GM12878 (cell line): ENCODE data around the gene MYOCOS. TPM values are rescaled to one million over a fixed set of nuclear protein-coding genes. Genes with fewer than 3 reads are reported as not detected.

Experiments used
- ATAC-seq: fragments of 200-7000 bp; cut with Tn5 transposase; 3 replicates; pipeline ENCODE4 v1.9.1; 2020; ENCODE audit warnings: mild to moderate bottlenecking, moderate library complexity
- BruUV-seq: library from RNA; stranded (reverse); fragments of 400-500 nt; replicated peaks from 2 replicates; lab custom pipeline; 2021; lab: Mats Ljungman, UMichigan
- CTCF ChIA-PET: fragments of 300-600 bp; sonication (Branson Sonifier 250); formaldehyde crosslinking; extraction: SDS; loops from one replicate; lab custom pipeline; 2021; ENCODE audit warnings: inconsistent platforms; lab: Yijun Ruan, JAX
- POLR2A ChIA-PET: fragments of 350-600 bp; formaldehyde crosslinking; extraction: SDS; loops from one replicate; lab custom pipeline; 2021; ENCODE audit warnings: inconsistent platforms; lab: Charles Lee
- RAD21 ChIA-PET: fragments of 300-600 bp; sonication (Branson Sonifier 250); formaldehyde crosslinking; loops from one replicate; lab custom pipeline; 2023; ENCODE audit warnings: antibody characterized with exemption; ENCODE audit not compliant: unreplicated experiment; lab: Charles Lee
- SMC1A ChIA-PET: fragments of 300-600 bp; sonication (Branson Sonifier 250); formaldehyde crosslinking; loops from one replicate; lab custom pipeline; 2023; ENCODE audit not compliant: unreplicated experiment, uncharacterized antibody; lab: Charles Lee
- DNase-seq: peaks from one replicate; pipeline ENCODE4 v3.0.0-alpha.2; 2011; ENCODE audit warnings: low read depth, low spot score
- FAIRE-seq: peaks from 3 replicates; lab custom pipeline; 2011; peaks lifted over from hg19 to GRCh38; lab: Jason Lieb, UNC
- H2AFZ ChIP-seq: 2 replicates; pipeline ENCODE4 v1.6.0; 2011; ENCODE audit warnings: low read depth, low read length, control low read depth; ENCODE audit not compliant: control insufficient read depth
- H3K27ac ChIP-seq: 2 replicates; pipeline ENCODE4 v1.5.1; 2011; ENCODE audit warnings: control low read depth; ENCODE audit not compliant: control insufficient read depth, insufficient read depth
- H3K27me3 ChIP-seq, 2 experiments: replicated peaks in 1 of 2; 2 replicates each; pipeline versions ENCODE4 v1.6.0 to v1.6.1; 2011; ENCODE audit warnings: low read length in 1 of 2; ENCODE audit not compliant: control insufficient read depth in 2 of 2, insufficient read depth in 2 of 2
- H3K36me3 ChIP-seq, 2 experiments: 2 replicates each; pipeline ENCODE4 v1.5.1; 2011; ENCODE audit warnings: low read length in 1 of 2; ENCODE audit not compliant: control insufficient read depth in 2 of 2, insufficient read depth in 2 of 2
- H3K4me1 ChIP-seq: 2 replicates; pipeline ENCODE4 v1.6.1; 2011; ENCODE audit warnings: mild to moderate bottlenecking, low read length, moderate library complexity, mixed read lengths; ENCODE audit not compliant: control insufficient read depth, insufficient read depth
- H3K4me2 ChIP-seq: 2 replicates; pipeline ENCODE4 v1.6.0; 2011; ENCODE audit warnings: control low read depth; ENCODE audit not compliant: control insufficient read depth, insufficient read depth
- H3K4me3 ChIP-seq: fragments of 200-600 bp; sonication (generic); 2 replicates; pipeline ENCODE4 v1.5.1; 2016
- H3K79me2 ChIP-seq: 2 replicates; pipeline ENCODE4 v1.6.0; 2011; ENCODE audit warnings: low read length; ENCODE audit not compliant: control insufficient read depth, insufficient read depth
- H3K9ac ChIP-seq: 2 replicates; pipeline ENCODE4 v1.8.0; 2011; ENCODE audit warnings: low read length, control low read depth, mixed read lengths; ENCODE audit not compliant: control insufficient read depth, insufficient read depth
- H3K9me3 ChIP-seq: replicated peaks from 3 replicates; pipeline ENCODE4 v1.5.1; 2011; ENCODE audit warnings: mild to moderate bottlenecking, low read length; ENCODE audit not compliant: control insufficient read depth, insufficient read depth
- H4K20me1 ChIP-seq: 2 replicates; pipeline ENCODE4 v1.6.0; 2011; ENCODE audit not compliant: control insufficient read depth, insufficient read depth
- E2F4 ChIP-seq: IDR thresholded peaks from 2 replicates; pipeline ENCODE4 v1.6.1; 2012; ENCODE audit warnings: low read depth, low read length, improper control_type of control experiment
- GATAD2B ChIP-seq: fragments of 450-650 bp; conservative IDR thresholded peaks from 2 replicates; pipeline ENCODE4 v1.6.1; 2017; ENCODE audit warnings: low read depth, mild to moderate bottlenecking, moderate library complexity
- NFYB ChIP-seq: IDR thresholded peaks from 2 replicates; pipeline ENCODE4 v1.6.1; 2011; ENCODE audit warnings: low read depth, mild to moderate bottlenecking, low read length, improper control_type of control experiment, moderate library complexity; ENCODE audit not compliant: insufficient read depth
- NRF1 ChIP-seq: conservative IDR thresholded peaks from 2 replicates; pipeline ENCODE4 v1.6.1; 2011; ENCODE audit warnings: mild to moderate bottlenecking, low read depth, low read length, improper control_type of control experiment
- YBX1 ChIP-seq: fragments of 450-650 bp; IDR thresholded peaks from 2 replicates; pipeline ENCODE4 v1.6.1; 2016; ENCODE audit warnings: antibody characterized with exemption
- WGBS: methylation state at CpG from one replicate; pipeline ENCODE4 v1.1.6; 2016; ENCODE audit warnings: low lambda C conversion rate; ENCODE audit not compliant: insufficient replicate concordance, insufficient coverage; ENCODE audit errors: missing lambda C conversion rate; 5-methylcytosine and 5-hydroxymethylcytosine counted together
- in situ Hi-C: fragments of 300-500 bp; cut with MboI; formaldehyde crosslinking; loops from 9 replicates; pipeline ENCODE4 v1.14.3; 2018; ENCODE audit warnings: mixed read lengths
- intact Hi-C: fragments of 100-400 bp; cut with micrococcal nuclease; formaldehyde crosslinking; loops from one replicate; pipeline ENCODE4 v1.14.2; 2022; ENCODE audit not compliant: unreplicated experiment
- polyA plus RNA-seq, 11 experiments: library from polyadenylated mRNA; depleted of rRNA in 4 of 11; unstranded in 6 of 11; stranded (reverse) in 5 of 11; fragments of >200 nt; fragmentation: Nextera tagmentation in 4 of 11; fragmentation: Illumina TruSeq in 1 of 11; extraction: Ambion mirVana in 4 of 11; extraction: Trizol in 1 of 11; gene quantifications; 1 replicate in 1 of 11; 2 replicates in 10 of 11; pipeline versions ENCODE4 v1.2.1 to v1.2.3, GENCODE V29; 2011 to 2016; ENCODE audit warnings: inconsistent platforms in 2 of 11, missing spikeins in 2 of 11, low read depth in 1 of 11
- total RNA-seq, 4 experiments: library from RNA; depleted of rRNA in 3 of 4; stranded (reverse); fragments of >200 nt in 3 of 4; fragmentation: Illumina TruSeq in 1 of 4; extraction: Trizol in 1 of 4; gene quantifications; 2 replicates each; pipeline versions ENCODE4 v1.2.1 to v1.2.3, GENCODE V29; 2013 to 2021

MYOCOS gene
- total and polyA plus RNA-seq, 10 of the 15 experiments (the other 5 are each of a cell fraction or from before 2014, with no cell fraction given) = 0.12 to 0.24 (median 0.16) TPM; not detected in 4

- Histone ChIP-seq H3K4me2 (no peak overlapping the region), H2AFZ (no peak overlapping the region), H3K36me3 (no peaks in the 10 kb centered on the region), H3K9me3 (no peaks in the 10 kb centered on the region), H4K20me1 (no peaks in the 10 kb centered on the region; the same call in 1 of the 2 replicates), H3K4me1 (no peaks in the 10 kb centered on the region), H3K27ac (no peak overlapping the region), H3K27me3 (no peaks in the 10 kb centered on the region), H3K4me3 (no peak overlapping the region), H3K9ac (no peak overlapping the region), H3K79me2 (no peaks in the 10 kb centered on the region)
- in situ Hi-C loops (no loop called here), intact Hi-C loops (loop anchor here (2.0 to 10.0 kb wide), 3 partner anchors 38 to 139 kb away; partner anchors contain the start of gene METTL13)
- 35% methylated on average over 8 of the region's 8 CpGs for WGBS
- CTCF ChIA-PET = interaction anchor here (0.7 to 7.5 kb wide), 38 partner anchors 10 to 357 kb away, joined by 3 to 85 read pairs (median 8); partner anchors contain the start of genes MYOC, MYOCOS, PRRC2C and VAMP4
- no peak for TF ChIP-seq E2F4
- no peak for TF ChIP-seq NFYB
- TF ChIP-seq YBX1 = no peak
- TF ChIP-seq GATAD2B = no peak
- no peak for TF ChIP-seq NRF1
- SMC1A ChIA-PET = interaction anchor here (0.7 to 4.8 kb wide), 30 partner anchors 10 to 340 kb away, joined by 3 to 49 read pairs (median 8); partner anchors contain the start of gene PRRC2C
- no TSS peak for BruUV-seq
- POLR2A ChIA-PET = interaction anchor here (0.5 to 2.1 kb wide), 8 partner anchors 9 to 338 kb away, joined by 3 to 8 read pairs (median 3); partner anchors contain the start of genes MYOCOS and PRRC2C
- DNase-seq (no peak), FAIRE-seq (no peak), ATAC-seq (peak; percentile 8; the same call in 2 of the 3 replicates)
- RAD21 ChIA-PET = interaction anchor here (1.0 to 3.8 kb wide), 13 partner anchors 10 to 339 kb away, joined by 3 to 22 read pairs (median 11); partner anchors contain the start of genes PRRC2C and VAMP4
Observed at GRCh38 chr1:171645553-171646248, 23.7 kb downstream of the MYOCOS start.
